Sigmoid colon (tissue), 4 donors: ENCODE results near the gene TOLLIP.

Experiments used
- CTCF ChIP-seq, 4 experiments: fragments of 450-650 bp in 3 of 4; fragments of 200-600 bp in 1 of 4; IDR thresholded peaks; one replicate each; pipeline ENCODE4 v1.5.1; 2016 to 2019; ENCODE audit warnings: antibody characterized with exemption in 4 of 4, mild to moderate bottlenecking in 3 of 4, moderate library complexity in 2 of 4
- POLR2A ChIP-seq, 2 donors: fragments of 450-650 bp; IDR thresholded peaks; one replicate each; pipeline ENCODE4 v1.6.1; 2016; ENCODE audit warnings: antibody characterized with exemption in 2 of 2, mild to moderate bottlenecking in 2 of 2, moderate library complexity in 2 of 2
- POLR2AphosphoS5 ChIP-seq, 4 donors: sonication (generic); formaldehyde crosslinking; IDR thresholded peaks; one replicate each; pipeline ENCODE4 v1.6.1; 2017; ENCODE audit warnings: antibody characterized with exemption in 4 of 4

GRCh38 chr11:1229471-1230120, 79.8 kb downstream of the TOLLIP start:
- TF ChIP-seq POLR2AphosphoS5 (IDR thresholded peaks at IDR 0.05) (no peak), CTCF (IDR thresholded peaks at IDR 0.05) (no peak), POLR2A (IDR thresholded peaks at IDR 0.05) (no peak)
